Fibroblast of skin of left quadriceps (primary cell): Measurements from ENCODE around the gene HEYL.

Experiments
- DNase-seq, 2 experiments: peaks; one replicate each; pipeline ENCODE4 v3.0.0-alpha.2; 2013; ENCODE audit warnings: low read depth in 2 of 2

The HEYL gene

DNA sequence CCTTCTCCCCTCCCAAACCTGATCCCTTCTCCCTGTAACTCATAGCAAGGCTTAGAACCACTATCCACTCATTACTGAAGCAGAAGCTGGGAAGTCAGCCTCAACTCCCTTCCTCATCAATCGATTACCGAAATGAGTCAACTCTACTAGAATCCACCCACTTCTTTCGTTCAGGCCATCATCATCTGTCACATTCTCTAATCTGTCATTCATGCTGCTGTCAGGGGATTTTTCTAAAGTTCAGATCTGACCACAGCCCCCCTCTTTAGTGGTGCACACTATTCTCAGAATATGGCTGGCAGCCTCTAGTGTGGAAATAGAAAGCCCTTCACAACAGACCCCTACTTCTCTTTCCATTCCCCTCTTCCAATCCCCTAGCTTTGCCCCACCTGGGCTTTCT lies 27.3 kb upstream of the HEYL start:
- DNase-seq = no peak

DNA sequence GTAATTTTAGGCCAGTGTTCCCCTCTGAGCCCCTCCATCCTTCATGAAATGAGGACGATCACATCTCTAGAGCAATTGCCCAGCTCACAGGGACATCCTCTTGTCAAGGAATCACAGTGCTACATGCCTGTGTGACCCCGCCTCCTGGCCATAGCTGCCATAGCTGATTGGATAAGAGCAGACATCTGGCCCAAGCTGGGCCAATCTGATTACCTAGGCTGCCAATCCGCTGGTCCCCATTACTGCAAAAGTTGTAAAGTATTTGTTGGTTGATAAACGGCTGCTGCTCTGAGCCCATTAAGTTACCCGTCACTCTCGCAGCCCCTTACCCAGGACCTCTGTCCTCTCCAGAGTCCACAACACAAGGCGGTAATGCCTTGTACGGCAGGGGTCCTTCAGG lies 24.1 kb upstream of the HEYL start:
- DNase-seq = no peak

DNA sequence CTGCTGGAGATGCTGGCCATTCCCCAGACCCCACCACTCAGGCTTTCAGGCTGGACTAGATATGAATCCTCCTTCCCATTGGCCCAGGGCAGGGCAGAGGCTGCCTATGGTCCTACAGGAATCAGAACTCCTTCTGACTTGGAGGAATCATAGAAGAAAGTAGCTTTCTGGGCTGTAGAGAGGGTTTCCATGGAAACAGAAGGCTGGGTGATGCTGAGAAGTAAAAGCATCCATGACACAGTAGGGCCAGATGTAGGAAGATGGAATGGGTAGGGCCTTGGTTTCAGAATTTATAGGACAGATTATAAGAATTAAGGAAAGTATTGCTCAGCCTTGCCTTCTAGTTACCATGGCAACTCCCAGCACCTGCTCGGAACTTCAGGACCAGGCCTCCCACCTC lies 23.4 kb upstream of the HEYL start:
- DNase-seq = no peak

DNA sequence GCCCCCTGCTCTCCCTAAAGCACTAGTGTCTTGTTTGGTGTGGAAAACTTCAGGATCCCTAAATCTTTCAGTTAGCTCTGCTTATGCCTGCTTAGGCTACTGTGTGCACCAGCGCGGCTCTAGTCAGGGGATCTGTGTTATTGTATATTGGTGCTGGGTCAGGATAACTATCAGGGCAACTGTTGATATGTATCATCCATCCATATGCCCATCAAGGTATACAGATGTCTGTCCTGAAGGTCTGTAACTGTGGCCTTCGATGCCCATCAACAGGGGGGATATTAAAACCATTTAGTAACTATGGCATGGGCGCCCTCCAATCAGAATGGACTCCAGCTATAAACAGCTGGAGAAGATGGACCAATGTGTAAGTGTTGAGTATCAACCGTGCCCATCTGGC lies 20.1 kb upstream of the HEYL start:
- DNase-seq = no peak

DNA sequence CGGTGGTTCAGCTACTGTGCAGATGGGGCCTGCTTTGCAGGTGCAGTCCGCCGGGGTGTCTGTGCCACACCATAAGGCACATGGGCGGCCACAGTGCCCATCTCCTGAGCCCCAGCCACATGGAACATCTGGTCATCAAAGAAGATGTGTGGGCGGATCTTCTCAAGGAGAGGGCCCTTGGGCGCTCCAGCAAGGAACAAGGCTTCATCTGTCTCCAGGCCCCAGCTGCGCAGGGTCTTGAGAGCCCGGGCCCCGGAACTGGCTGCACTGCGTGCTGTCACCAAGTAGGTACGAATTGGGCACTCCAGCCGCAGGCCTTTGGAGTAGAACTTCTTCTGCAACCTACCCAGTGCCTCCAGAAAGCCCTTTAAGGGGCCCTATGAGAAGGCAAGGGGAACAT lies 19.7 kb upstream of the HEYL start:
- no peak for DNase-seq

DNA sequence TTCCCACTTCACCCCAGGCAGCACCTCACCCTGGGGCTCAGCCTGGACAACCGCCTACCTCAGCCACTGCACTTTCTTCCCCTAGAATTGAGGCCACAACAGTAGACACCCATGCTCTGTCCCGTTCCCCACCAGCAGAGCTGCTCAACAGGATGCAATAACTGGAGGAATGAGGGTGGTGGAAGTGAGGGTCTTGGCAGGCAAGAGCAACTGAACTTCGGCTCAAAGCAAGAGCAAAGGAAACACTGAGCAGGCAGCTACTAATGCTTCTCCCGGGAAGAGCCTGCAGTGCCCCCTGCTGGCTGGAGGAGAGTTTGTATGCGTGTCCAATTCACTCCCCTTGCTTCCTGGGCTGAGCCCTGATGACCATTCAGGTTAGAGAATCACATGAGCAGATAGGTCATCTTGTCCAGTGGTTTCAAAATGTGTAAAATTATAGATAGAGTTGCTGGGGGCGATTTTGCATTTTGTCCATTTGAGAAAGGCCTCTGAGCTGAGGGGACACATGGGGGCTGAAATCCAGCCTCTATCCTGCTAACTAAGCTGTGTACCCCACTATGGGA lies 18.6 kb upstream of the HEYL start:
- DNase-seq = peak; percentile 15 to 23

DNA sequence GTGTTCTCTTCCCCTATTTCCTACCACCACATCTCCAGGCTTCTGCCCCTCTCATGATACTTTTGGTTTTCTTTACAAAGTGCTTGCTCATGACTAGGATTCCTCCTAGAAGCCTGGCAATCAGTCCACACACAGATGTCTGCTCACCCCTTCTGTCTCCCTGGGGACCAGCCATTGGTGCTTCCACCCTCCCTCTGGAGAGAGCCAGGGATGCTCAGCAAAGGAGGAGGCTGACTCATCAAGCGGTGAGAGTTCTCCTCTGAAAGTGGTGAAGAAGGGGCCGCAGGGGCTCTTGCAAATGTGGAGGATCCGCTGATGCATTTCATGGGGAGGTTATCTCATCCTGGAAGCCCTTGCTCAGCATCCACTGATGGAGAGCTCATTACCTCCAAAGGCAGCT lies 18.0 kb upstream of the HEYL start:
- peak; percentile 20 to 22 for DNase-seq

DNA sequence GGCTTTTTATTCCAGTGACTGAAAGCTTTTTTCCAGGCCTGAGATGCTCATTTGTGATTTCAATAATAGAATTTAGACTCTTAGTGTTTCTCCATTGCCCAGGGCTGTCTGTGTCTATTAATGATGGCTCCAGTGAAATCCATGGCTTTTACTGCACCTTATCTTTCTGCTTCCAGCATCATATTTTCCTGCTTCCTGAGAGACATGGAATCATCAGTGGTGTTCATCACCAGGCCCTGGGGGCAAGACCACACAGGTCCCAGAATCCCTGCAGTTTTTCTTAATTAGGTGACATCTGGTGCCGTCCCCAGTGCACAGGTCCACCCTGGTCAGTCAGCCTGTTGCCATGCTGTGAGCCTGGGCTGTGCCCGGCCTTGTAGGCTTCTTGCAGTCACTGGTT lies 16.9 kb upstream of the HEYL start:
- no peak for DNase-seq

DNA sequence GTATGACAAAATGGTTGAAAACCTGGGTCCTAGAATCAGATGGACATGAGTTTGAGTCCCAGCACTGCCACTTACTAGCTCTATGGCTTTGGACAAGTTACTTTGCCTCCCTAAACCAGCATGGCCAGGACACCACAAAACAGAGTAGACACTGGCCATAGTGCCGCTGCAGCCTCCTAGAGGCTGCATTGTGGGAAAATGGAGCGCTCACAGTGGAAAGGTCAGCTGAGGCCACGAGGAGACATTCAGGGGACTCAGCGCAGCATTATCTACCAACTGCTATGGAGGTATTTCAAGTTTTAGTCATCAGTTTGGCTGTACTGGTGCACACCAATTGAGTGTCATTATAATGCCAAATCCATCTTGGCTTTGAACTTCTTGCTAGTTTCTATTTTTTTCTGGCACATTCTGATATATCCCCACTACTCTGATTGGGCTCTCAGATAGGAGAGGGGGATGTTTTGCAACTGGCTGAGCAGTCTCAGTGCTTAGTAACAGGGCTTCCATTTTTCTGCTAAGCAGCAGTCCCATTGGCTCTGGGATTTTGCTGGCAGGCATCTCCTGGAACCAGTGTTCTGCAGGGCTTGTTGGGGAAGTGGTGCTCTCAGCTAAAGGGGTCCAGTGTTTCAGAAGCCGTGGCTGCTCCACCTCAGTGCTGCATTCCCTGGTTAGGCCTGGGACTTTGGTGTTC lies 16.3 kb upstream of the HEYL start:
- DNase-seq = no peak

DNA sequence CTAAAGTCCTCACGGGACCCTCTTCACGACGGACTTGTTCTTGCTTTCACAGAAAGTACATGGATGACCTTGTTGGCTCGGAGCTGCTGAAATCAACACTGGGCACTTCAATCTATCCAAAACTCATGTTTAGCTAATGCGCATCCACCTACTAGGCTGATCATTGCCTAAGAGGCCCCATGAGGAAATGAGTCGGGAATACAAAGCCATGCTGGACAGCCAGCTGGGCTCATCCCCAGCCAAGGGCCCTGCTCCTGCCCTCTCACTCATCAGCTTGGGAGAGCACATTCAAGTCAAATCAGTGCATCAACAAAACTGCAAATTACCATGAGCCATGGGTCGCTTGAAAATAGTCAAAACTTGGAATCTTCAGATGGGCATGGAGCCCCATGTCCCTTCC lies 14.8 kb upstream of the HEYL start:
- no peak for DNase-seq

DNA sequence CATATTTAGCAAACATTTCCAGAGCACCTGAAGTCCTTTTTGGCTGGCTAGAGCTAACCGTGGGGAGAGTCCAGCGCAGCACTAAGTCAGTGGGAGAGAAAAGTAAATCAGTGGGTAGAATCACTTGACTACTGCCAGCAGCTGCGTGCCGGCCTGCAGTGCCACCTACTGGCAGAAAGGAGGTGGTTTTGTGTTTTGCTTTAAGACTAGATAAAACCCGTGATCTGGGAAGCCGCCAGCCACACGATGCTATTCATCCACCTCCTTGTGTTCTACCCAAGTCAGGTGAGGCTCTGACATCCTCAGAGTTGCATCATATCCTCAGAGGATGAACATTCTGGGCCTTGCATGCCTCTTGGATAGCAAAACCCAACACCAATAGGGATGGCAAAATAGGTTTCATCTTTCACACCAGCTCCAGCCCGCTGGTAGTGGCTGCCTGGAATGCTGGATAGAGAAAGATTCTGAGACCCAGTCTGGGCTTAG lies 14.1 kb upstream of the HEYL start:
- peak; percentile 25 to 31 for DNase-seq

DNA sequence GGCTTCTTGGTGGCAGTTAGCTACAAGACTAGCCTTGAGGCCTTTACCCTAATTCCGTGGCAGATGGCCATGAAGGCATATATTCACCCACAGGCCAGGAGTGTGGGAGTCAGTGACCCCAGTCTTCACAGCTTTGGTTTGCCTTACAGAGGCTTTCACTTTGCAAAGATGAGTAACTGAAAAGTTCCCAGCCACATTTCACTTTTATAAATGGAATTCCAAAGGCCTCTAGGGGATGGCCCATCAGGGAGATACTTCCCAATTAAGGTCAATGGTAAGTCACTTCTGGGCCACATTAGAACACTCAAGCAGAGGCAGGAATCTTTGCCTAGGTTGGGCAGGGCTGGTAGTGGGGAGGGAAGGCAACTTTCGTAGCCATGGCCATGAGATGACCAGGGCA lies 13.1 kb upstream of the HEYL start:
- DNase-seq = no peak

DNA sequence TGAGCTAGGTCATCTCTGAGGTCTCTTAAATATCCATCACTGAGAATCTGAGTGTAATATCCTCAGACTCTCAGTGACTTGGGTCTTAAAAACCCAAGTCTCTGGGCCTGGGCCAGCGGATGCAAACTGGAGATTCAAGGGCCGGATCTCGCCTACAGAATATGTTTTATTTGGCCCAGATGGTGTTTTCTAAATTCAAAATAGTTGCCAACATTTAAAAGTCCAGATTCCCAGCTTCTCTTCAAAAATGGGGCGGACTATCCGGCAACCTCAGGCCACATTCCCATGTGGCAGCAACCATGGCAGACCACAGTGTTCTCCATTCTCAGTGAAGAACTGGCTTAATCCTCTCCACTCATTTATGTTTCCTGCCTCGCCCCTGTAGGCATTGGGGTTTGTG lies 12.7 kb upstream of the HEYL start:
- DNase-seq = no peak

DNA sequence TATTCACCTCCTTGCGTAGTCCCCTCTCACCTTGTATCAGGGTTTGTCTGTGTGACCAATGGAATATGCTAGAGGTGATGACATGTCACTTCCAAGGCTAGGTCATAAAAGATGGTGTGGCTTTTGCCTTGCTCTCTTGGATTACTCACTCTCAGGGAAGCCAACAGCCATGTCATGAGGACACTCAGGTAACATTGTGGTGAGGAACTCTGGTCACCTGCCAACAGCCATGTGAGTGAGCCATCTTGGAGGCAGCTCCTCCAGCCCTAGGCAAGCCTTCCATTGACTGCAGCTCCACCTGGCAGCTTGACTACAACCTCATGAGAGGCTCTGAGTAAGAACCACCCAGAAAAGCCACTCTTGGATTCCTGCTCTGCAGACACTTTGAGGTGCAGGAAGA lies 11.0 kb upstream of the HEYL start:
- no peak for DNase-seq

DNA sequence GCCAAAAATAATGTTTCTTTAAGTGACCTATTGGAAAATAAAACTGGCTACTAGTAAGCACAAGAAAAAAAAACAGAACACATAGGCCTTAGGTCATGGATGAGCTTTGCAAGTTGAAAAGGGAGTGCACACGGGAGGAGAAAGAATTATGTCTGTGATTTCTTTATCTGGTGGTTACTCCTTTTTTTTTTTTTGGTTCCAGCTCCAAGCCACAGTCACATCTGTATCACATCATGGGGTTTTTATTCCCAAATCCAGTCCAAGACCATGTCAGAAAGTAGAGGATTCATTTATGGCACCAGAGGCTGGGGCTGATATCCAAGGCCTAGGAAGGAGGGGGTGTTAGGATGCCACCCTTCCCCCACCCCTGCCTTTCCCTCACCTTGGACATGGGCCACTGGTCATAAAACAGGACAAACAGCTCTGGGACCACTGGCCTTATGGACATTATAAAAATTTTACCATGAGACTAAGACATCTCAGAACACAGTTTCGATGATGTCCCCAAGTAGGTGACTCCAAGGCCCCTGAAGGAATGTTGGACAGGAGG lies 10.3 kb upstream of the HEYL start:
- DNase-seq = no peak

DNA sequence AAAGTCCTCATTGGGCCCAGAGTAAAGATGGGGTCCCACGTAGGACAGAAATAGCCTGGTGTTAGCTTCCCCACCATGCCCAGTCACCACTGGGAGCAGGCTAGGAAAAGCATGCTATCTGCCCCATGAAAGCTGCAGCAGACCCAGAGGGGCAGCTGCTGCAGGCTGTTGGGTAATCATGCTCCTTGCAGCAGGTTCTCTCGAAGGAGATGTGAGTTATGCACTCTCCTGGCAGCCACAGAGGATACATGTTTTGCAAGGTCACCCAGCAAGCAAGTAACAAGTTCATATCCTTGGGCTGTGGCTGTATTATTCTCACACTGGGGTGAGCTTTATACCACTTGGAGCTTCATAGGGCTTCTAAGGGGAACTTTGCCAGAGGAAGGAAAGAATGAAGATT lies 9.1 kb upstream of the HEYL start:
- DNase-seq = no peak

DNA sequence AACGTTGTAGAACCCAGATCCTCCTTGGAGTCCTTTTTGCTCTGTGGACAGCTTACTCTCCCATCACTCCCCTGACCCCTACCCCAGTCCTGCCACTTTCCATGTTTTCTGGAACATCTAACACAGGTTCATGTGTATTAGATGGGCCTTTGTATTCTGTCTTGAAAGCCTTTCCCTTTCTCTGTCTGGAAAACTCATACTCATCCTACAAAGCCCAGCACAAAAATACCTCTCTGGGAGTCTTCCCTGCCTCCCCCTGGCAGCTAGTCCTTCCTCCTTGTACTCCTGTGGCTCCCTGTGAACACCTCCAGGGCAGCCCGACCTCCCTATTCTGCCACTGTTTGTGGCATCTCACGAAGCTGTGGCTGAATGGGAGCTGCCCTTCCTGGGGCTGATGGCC lies 7.8 kb upstream of the HEYL start:
- DNase-seq = no peak

DNA sequence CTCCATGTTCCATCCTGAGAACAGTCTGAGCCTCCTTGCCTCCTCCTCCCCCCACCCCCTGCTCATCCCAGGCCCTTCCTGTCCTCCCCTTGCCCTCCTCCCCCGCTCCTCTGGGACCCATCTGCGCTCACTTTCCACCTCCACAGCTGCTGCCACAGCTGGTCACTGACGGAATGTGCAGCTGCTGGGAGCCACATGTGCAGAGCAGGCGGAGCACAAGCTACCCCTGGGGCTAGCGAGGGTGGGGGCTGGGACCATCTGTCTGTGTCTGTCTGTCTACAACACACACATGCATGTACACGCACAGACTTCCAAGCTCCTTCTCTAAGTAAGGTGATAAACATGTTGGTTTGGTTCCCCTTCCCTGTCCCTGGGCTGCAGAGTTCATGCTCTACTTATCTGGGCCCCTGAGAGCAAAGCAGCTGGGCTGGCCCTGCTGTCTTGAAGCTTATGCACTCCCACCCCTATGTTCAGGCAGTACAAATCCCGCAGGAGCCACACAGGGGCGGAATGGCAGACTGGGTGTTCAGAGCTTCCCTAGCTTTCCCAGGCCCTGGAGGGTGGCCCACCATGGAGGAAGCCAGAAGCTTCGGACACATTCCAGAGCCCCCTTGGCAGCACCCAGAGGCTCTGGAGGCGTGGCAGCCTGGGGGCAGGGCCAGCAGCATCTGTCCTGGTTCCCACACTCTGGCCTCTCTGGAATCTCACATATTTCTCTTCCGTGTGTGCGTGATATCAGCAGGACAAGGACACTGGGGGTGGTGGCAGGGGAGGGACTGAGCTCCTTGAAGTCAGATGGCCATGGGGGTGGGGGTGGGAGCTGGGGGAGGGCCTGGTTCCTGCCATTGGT lies 7.0 kb upstream of the HEYL start:
- DNase-seq = peak; percentile 49 to 61

DNA sequence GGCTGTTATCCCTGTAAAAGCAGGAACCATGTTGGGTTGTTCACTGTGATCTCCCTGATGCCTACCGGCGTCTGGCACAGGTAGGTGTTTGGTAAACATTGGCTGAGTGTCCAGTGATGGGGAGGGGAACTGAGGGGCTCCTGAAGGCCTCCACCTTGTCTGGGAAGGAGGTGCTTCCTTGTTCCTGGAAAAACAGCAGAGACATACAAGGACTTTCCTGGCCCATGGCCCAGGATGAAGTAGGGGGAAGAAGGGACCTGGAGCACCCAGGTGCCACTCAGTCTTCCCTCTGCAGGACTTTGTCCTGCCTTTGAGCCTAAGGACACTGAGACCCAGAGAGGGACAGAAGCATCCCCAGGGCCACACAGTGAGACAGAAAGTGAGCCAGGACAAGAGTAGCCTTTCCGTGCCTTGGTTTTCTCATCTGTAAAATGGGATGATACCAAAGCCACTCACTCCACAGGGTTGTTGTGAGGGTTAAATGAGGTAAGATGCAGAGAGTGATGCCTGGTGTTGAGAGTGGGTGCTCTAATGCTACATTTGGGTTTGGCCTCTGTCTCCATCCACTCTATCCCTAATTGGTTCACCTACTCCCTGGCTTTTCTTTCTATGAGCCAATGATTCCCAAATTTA lies 6.1 kb upstream of the HEYL start:
- DNase-seq = no peak

DNA sequence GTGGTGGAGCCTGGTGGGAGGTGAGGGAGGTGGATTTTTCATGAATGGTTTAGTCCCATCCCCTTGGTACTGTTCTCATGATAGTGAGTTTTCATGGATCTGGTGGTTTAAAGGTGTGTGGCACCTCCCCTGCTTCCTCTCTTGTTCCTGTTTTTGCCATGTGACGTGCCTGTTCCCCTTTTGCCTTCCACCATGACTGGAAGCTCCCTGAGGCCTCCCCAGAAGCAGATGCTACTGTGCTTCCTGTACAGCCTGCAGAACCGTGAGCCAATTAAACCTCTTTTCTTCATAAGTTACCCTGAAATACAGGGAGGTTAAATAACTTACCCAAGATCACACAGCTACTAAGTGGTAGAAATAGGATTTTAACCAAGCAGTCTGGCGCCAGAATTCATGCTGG lies 4.3 kb upstream of the HEYL start:
- no peak for DNase-seq

DNA sequence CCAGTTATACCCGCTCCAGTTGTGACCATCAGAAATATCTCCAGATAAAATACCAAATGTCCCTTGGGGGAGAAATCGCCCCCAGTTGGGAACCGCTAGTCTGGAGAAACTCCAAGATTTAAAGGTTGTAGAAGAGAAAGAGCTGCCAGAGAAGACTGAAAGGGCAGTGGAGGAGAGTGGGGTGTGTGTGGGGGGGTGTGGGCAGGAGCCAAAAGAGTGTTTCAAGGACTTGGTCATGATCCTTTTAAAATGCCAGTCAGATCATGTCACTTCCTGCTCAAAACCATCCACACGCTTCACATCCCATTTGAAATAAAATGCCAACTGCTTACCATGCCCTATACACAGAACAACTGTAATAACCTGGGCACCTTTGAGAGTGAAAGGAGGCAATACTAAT lies 3.4 kb upstream of the HEYL start:
- no peak for DNase-seq

DNA sequence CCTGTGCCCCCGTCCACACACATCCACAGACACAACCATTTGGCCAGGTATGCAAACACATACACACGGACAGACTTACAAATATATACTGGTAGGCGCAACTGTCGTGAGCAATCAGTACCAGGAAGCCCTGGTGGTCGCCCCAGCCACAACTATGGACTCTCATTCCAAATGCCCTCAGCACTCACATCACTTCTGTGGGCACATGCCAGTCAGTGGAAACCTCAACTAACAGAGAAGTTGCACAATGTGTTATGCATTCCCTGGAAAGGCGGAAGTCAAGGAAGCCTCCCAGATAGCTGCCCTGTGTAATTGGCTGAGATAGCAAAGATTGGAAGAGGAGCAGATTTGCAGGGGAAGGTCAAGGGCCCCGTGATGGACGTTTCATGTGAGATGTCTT lies 1.4 kb upstream of the HEYL start:
- DNase-seq = no peak
